Measurements from ENCODE around the gene SKIDA1.
A peak's percentile ranks its signal among the peaks of the same experiment; 100 is the strongest.
"Not testable (repeated sequence)": the region's sequence is repeated elsewhere in the genome, so short reads cannot be mapped to it uniquely, and the experiment has no call there.

The SKIDA1 gene

DNA sequence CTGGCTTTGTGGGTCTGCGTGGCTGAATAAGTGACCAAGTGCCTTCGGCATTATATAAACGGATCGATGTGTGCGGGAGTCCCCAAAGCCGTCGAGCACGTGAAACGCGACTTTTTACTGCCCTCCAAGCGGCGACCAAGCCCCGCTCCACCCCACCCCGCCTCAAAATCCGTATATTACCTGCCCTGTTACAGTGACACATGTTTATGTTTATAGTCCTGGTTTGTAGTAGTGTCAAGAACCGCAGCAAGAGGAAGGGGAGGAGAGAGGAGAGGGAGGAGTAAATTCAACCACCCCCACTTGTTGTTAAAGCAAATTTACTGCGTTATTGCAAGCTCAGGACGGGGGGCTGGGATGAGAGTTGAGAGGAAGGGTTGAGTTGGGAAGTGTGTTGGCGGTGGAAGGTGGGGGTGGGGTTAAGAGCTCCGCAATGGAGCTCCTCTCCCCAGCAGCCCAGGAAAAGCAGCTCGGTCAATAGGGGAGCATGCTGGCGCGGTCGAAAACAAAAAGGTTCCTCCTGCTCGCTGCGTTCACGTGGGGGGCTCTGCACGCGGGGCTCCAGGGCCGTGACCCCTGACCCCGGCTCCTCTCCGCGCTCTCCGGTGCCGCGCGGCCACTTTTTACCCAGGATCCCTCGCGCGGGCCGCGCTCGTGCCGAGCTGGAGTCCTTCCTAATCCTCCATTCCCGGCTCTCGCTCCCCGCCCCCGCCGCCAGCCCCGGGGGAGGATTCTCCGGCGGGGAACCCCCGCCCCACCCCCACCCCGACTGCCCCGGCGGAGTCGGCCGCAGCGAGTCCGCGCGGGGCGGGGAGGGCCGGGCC, at the start of gene SKIDA1:
SKIDA1 (minus strand) TSS at position 316 of the 821 bp plus-strand sequence. CDS start 7,860 bp downstream, outside the sequence.
- peak within 1 kb of the TSS; percentile 68 for H3K4me3 ChIP-seq (ENCODE audit: low read depth, low read length)
- no peak for TF ChIP-seq CTCF (IDR thresholded peaks at IDR 0.05; ENCODE audit: insufficient read depth, low read length, missing control alignments)
- POLR2A ChIA-PET, result interaction anchor here (0.9 to 2.3 kb wide), 5 partner anchors 8 to 199 kb away, joined by 3 to 16 read pairs (median 5); no protein-coding TSS in a partner anchor
- CTCF ChIA-PET, result interaction anchor here (1.1 to 3.6 kb wide), 2 partner anchors 29 to 246 kb away, joined by 3 to 16 read pairs; no protein-coding TSS in a partner anchor
- no peak for DNase-seq (ENCODE audit: low read depth, low spot score)

DNA sequence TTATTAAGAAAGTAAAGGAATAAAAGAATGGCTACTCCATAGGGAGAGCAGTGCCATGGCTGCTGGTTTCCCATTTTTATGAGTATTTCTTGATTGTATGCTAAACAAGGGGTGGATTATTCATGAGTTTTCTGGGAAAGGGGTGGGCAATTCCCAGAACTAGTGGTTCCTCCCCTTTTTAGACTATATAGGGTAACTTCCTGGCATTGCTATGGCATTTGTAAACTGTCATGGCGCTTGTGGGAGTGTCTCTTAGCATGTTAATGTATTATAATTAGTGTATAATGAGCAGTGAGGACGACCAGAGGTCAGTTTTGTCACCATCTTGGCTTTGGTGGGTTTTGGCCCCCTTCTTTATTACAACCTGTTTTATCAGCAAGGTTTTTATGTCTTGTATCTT, 49.0 kb upstream of the SKIDA1 start:
- H3K4me3 ChIP-seq (ENCODE audit: low read depth, low read length); DNase-seq (ENCODE audit: low read depth, low spot score); CTCF ChIA-PET; POLR2A ChIA-PET: not testable (repeated sequence)

- DNase-seq (ENCODE audit: low read depth, low spot score), result no peak
- no peak for TF ChIP-seq CTCF (IDR thresholded peaks at IDR 0.05; ENCODE audit: insufficient read depth, low read length, missing control alignments)
- H3K4me3 ChIP-seq (ENCODE audit: low read depth, low read length), result no peak overlapping the region
- ChIA-PET CTCF (no interaction called here), POLR2A (no interaction called here)
These were observed 47.1 kb upstream of the SKIDA1 start for GRCh38 chr10:21572578-21572977.

DNA sequence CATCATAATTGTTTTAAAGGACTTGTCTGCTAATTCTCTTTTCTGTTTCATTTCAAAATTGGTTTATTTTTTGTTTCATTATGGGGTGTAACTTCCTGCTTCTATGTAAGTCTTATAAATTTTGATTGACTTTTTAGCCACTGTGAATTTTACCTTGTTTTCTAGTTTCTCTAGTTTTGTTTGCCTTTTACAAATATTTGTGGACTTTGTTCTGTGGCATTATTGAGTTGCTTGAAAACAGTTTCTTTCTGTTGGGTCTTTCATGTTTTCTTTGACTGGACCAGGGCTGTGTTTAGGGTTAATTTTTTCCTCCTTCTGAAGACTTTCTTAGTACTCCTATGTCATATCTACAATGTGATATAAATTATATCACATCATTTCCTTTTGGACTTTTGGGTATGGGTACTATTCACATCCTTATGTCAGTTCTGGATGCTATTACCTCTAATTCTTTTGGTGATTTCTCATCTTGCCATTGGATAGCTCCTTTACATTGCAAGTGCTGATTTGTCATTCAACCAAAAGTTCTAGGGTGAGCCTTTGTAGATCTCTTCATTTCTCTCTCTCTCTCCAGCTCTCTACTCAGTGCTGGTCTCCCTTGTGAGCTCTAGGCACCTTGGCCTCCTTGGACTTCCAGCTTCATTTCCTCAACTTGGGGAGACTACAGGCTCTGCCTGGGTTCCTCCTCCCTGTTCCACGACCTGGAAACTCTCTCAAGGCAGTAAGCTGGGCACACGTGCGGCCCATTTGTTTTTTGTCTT, 45.5 kb upstream of the SKIDA1 start:
- no peak for DNase-seq (ENCODE audit: low read depth, low spot score)
- ChIA-PET CTCF (no interaction called here), POLR2A (no interaction called here)
- no peak overlapping the region for H3K4me3 ChIP-seq (ENCODE audit: low read depth, low read length)
- no peak for TF ChIP-seq CTCF (IDR thresholded peaks at IDR 0.05; ENCODE audit: insufficient read depth, low read length, missing control alignments)

DNA sequence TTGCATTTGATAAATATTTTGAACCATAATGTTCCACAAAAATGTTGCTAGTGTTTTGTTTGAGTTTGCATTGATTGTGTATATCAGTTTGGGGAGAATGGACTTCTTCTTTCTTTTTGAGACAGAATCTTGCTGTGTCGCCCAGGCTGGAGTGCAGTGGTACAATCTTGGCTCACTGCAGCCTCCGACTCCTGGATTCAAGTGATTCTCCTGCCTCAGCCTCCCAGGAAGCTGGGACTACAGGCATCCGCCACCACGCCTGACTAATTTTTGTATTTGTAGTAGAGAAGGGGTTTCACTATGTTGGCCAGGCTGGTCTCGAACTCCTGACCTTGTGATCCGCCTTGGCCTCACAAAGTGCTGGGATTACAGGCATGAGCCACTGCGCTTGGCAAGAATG, 33.5 kb upstream of the SKIDA1 start:
- H3K4me3 ChIP-seq (ENCODE audit: low read depth, low read length); DNase-seq (ENCODE audit: low read depth, low spot score): not testable (repeated sequence)
- ChIA-PET POLR2A (interaction anchor here (1.2 kb wide), 1 partner anchor 8 kb away, joined by 3 read pairs; no protein-coding TSS in a partner anchor), CTCF (interaction anchor here (0.7 to 1.7 kb wide), 3 partner anchors 9 to 280 kb away, joined by 3 to 5 read pairs (median 3); no protein-coding TSS in a partner anchor)

GRCh38 chr10:21556527-21556926, 31.0 kb upstream of the SKIDA1 start:
- CTCF ChIA-PET, result interaction anchor here (1.0 kb wide), 1 partner anchor 11 kb away, joined by 4 read pairs; no protein-coding TSS in a partner anchor
- TF ChIP-seq CTCF (IDR thresholded peaks at IDR 0.05; ENCODE audit: insufficient read depth, low read length, missing control alignments), result no peak
- POLR2A ChIA-PET, result no interaction called here
- no peak for DNase-seq (ENCODE audit: low read depth, low spot score)
- H3K4me3 ChIP-seq (ENCODE audit: low read depth, low read length), result no peak overlapping the region

- no peak for DNase-seq (ENCODE audit: low read depth, low spot score)
- H3K4me3 ChIP-seq (ENCODE audit: low read depth, low read length), result no peak overlapping the region
- CTCF ChIA-PET, result no interaction called here
- TF ChIP-seq CTCF (IDR thresholded peaks at IDR 0.05; ENCODE audit: insufficient read depth, low read length, missing control alignments), result no peak
- POLR2A ChIA-PET, result no interaction called here
These were observed 27.2 kb upstream of the SKIDA1 start for GRCh38 chr10:21552638-21553037.
